HepG2 (cell line): ENCODE data around the gene FBXO39. TPM values are rescaled to one million over a fixed set of nuclear protein-coding genes. Genes with fewer than 3 reads are reported as not detected.
A peak's percentile ranks its signal among the peaks of the same experiment; 100 is the strongest.

ENCODE experiments used
- FOXM1 ChIP-seq: sonication (generic); formaldehyde crosslinking; IDR thresholded peaks from 2 replicates; pipeline ENCODE4 v1.5.0; 2020; ENCODE audit warnings: missing genetic modification reagents
- GABPB1 ChIP-seq: IDR thresholded peaks from 2 replicates; pipeline ENCODE4 v1.6.1; 2016; ENCODE audit warnings: mild to moderate bottlenecking, missing genetic modification reagents, moderate library complexity, missing compliant biosample characterization
- GTF2F1 ChIP-seq: fragments of 150-350 bp; IDR thresholded peaks from 2 replicates; pipeline ENCODE4 v1.6.1; 2014; ENCODE audit warnings: low read length
- IKZF4 ChIP-seq: sonication (generic); formaldehyde crosslinking; IDR thresholded peaks from 2 replicates; pipeline ENCODE4 v1.5.1; 2020; ENCODE audit warnings: borderline replicate concordance, mild to moderate bottlenecking, low read depth, missing genetic modification reagents; ENCODE audit errors: not compliant biosample characterization
- MAF1 ChIP-seq: sonication (generic); formaldehyde crosslinking; IDR thresholded peaks from 2 replicates; pipeline ENCODE4 v1.5.0; 2020; ENCODE audit warnings: missing genetic modification reagents, borderline replicate concordance
- NR2F2 ChIP-seq: IDR thresholded peaks from 2 replicates; pipeline ENCODE4 v1.6.1; 2012; ENCODE audit warnings: low read depth, inconsistent platforms, borderline replicate concordance
- NR2F6 ChIP-seq, 2 experiments: IDR thresholded peaks; 2 replicates each; pipeline ENCODE4 v1.6.1; 2016; ENCODE audit warnings: antibody characterized with exemption in 1 of 2, mild to moderate bottlenecking in 1 of 2
- PHB2 ChIP-seq: fragments of 450-650 bp; IDR thresholded peaks from 2 replicates; pipeline ENCODE4 v1.6.1; 2018; ENCODE audit not compliant: partially characterized antibody
- SRSF9 ChIP-seq: fragments of 200-400 bp; formaldehyde crosslinking; IDR thresholded peaks from 2 replicates; pipeline ENCODE4 v1.6.1; 2018; ENCODE audit warnings: borderline replicate concordance, mild to moderate bottlenecking, low read depth, low read length; ENCODE audit not compliant: insufficient read depth, poor library complexity, severe bottlenecking
- THAP11 ChIP-seq: IDR thresholded peaks from 2 replicates; pipeline ENCODE4 v1.6.1; 2016; ENCODE audit warnings: missing biosample characterization, missing genetic modification reagents
- ZFP41 ChIP-seq: sonication (generic); formaldehyde crosslinking; IDR thresholded peaks from 2 replicates; pipeline ENCODE4 v1.4.0; 2020; ENCODE audit warnings: mild to moderate bottlenecking, missing genetic modification reagents, borderline replicate concordance
- ZNF264 ChIP-seq: sonication (generic); formaldehyde crosslinking; IDR thresholded peaks from 2 replicates; pipeline ENCODE4 v1.4.0; 2020; ENCODE audit warnings: missing genetic modification reagents
- ZNF44 ChIP-seq: sonication (generic); formaldehyde crosslinking; IDR thresholded peaks from 2 replicates; pipeline ENCODE4 v1.5.1; 2020; ENCODE audit warnings: mild to moderate bottlenecking, missing genetic modification reagents
- ZNF549 ChIP-seq: sonication (generic); formaldehyde crosslinking; IDR thresholded peaks from 2 replicates; pipeline ENCODE4 v1.5.0; 2020; ENCODE audit warnings: missing genetic modification reagents
- ZNF563 ChIP-seq: sonication (generic); formaldehyde crosslinking; IDR thresholded peaks from 2 replicates; pipeline ENCODE4 v1.8.0; 2022; ENCODE audit warnings: mild to moderate bottlenecking, moderate library complexity, missing genetic modification reagents
- ZNF75D ChIP-seq: sonication (generic); formaldehyde crosslinking; IDR thresholded peaks from 2 replicates; pipeline ENCODE4 v1.8.1; 2023; ENCODE audit warnings: missing genetic modification reagents, mild to moderate bottlenecking, borderline replicate concordance
- polyA plus RNA-seq, 8 experiments: library from polyadenylated mRNA; depleted of rRNA in 3 of 8; stranded (reverse) in 7 of 8; unstranded in 1 of 8; fragments of >200 nt; fragmentation: Illumina TruSeq in 4 of 8; extraction: Trizol in 4 of 8; gene quantifications; 2 replicates each; pipeline versions ENCODE4 v1.2.1 to v1.2.3, GENCODE V29; 2011 to 2016; ENCODE audit warnings: low read depth in 4 of 8, missing spikeins in 1 of 8, mixed read lengths in 1 of 8; ENCODE audit not compliant: insufficient read depth in 1 of 8
- total RNA-seq, 5 experiments: library from RNA; depleted of rRNA; stranded (reverse); fragments of >200 nt; fragmentation: Illumina TruSeq; extraction: Trizol; gene quantifications; 2 replicates each; pipeline ENCODE4 v1.2.3, GENCODE V29; 2016; ENCODE audit warnings: low read depth in 1 of 5
- TF ChIP-seq, protein P1 (sequence below): sonication (generic); formaldehyde crosslinking; IDR thresholded peaks from 2 replicates; pipeline ENCODE4 v1.4.0; 2020; ENCODE audit warnings: missing genetic modification reagents
- TF ChIP-seq, protein P2 (sequence below): sonication (generic); formaldehyde crosslinking; IDR thresholded peaks from 2 replicates; pipeline ENCODE4 v1.5.0; 2020; ENCODE audit warnings: missing genetic modification reagents, mild to moderate bottlenecking, borderline replicate concordance
- TF ChIP-seq, protein P3 (sequence below): sonication (generic); formaldehyde crosslinking; IDR thresholded peaks from 2 replicates; pipeline ENCODE4 v1.4.0; 2020; ENCODE audit warnings: missing genetic modification reagents, borderline replicate concordance
- TF ChIP-seq, protein P4 (sequence below): conservative IDR thresholded peaks from 2 replicates; pipeline ENCODE4 v1.6.1; 2018; ENCODE audit warnings: missing genetic modification reagents
- TF ChIP-seq, protein P5 (sequence below): sonication (generic); formaldehyde crosslinking; IDR thresholded peaks from 2 replicates; pipeline ENCODE4 v1.5.1; 2020; ENCODE audit warnings: mild to moderate bottlenecking, missing genetic modification reagents, borderline replicate concordance

FBXO39 gene
- total and polyA plus RNA-seq, 2 of the 13 experiments (the other 11 are each of a cell fraction or from before 2014, with no cell fraction given) = 0.09 TPM; not detected in 1

DNA sequence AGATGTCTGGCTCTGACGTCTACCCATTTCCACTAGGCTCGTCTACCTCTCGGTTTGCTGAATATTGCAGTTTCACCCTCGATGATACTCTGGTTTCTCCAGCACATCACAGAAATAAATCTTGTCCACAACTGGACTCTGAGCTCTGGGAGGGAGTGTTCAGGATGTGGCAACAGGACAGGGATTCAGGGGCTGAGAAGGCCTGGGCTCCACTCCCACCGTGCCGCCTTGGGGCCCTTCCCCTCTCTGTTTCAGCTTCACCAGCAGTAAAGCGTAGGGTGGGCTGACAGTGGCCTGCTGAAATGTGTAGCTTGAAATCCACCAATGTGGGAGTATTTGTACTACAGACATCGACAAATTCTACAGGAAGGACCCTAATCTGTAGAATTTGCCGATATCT, 35.5 kb downstream of the FBXO39 start (continued):
- TF ChIP-seq, protein P1, sequence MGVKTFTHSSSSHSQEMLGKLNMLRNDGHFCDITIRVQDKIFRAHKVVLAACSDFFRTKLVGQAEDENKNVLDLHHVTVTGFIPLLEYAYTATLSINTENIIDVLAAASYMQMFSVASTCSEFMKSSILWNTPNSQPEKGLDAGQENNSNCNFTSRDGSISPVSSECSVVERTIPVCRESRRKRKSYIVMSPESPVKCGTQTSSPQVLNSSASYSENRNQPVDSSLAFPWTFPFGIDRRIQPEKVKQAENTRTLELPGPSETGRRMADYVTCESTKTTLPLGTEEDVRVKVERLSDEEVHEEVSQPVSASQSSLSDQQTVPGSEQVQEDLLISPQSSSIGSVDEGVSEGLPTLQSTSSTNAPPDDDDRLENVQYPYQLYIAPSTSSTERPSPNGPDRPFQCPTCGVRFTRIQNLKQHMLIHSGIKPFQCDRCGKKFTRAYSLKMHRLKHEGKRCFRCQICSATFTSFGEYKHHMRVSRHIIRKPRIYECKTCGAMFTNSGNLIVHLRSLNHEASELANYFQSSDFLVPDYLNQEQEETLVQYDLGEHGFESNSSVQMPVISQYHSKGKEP (CRISPR knock-in tag) = no peak
- TF ChIP-seq ZNF549 (CRISPR knock-in tag) = no peak
- TF ChIP-seq, protein P2, sequence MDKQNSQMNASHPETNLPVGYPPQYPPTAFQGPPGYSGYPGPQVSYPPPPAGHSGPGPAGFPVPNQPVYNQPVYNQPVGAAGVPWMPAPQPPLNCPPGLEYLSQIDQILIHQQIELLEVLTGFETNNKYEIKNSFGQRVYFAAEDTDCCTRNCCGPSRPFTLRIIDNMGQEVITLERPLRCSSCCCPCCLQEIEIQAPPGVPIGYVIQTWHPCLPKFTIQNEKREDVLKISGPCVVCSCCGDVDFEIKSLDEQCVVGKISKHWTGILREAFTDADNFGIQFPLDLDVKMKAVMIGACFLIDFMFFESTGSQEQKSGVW (CRISPR knock-in tag) = no peak
- TF ChIP-seq NR2F2 = no peak
- 0 out of 2 replicates have a peak, but pooled peaks have one; percentile 15 for TF ChIP-seq GABPB1
- no peak for TF ChIP-seq SRSF9
- TF ChIP-seq, protein P3, sequence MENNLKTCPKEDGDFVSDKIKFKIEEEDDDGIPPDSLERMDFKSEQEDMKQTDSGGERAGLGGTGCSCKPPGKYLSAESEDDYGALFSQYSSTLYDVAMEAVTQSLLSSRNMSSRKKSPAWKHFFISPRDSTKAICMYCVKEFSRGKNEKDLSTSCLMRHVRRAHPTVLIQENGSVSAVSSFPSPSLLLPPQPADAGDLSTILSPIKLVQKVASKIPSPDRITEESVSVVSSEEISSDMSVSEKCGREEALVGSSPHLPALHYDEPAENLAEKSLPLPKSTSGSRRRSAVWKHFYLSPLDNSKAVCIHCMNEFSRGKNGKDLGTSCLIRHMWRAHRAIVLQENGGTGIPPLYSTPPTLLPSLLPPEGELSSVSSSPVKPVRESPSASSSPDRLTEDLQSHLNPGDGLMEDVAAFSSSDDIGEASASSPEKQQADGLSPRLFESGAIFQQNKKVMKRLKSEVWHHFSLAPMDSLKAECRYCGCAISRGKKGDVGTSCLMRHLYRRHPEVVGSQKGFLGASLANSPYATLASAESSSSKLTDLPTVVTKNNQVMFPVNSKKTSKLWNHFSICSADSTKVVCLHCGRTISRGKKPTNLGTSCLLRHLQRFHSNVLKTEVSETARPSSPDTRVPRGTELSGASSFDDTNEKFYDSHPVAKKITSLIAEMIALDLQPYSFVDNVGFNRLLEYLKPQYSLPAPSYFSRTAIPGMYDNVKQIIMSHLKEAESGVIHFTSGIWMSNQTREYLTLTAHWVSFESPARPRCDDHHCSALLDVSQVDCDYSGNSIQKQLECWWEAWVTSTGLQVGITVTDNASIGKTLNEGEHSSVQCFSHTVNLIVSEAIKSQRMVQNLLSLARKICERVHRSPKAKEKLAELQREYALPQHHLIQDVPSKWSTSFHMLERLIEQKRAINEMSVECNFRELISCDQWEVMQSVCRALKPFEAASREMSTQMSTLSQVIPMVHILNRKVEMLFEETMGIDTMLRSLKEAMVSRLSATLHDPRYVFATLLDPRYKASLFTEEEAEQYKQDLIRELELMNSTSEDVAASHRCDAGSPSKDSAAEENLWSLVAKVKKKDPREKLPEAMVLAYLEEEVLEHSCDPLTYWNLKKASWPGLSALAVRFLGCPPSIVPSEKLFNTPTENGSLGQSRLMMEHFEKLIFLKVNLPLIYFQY (CRISPR knock-in tag) = no peak
- TF ChIP-seq, protein P4, sequence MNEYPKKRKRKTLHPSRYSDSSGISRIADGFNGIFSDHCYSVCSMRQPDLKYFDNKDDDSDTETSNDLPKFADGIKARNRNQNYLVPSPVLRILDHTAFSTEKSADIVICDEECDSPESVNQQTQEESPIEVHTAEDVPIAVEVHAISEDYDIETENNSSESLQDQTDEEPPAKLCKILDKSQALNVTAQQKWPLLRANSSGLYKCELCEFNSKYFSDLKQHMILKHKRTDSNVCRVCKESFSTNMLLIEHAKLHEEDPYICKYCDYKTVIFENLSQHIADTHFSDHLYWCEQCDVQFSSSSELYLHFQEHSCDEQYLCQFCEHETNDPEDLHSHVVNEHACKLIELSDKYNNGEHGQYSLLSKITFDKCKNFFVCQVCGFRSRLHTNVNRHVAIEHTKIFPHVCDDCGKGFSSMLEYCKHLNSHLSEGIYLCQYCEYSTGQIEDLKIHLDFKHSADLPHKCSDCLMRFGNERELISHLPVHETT (CRISPR knock-in tag) = no peak
- TF ChIP-seq IKZF4 = no peak
- no peak for TF ChIP-seq GTF2F1
- TF ChIP-seq ZFP41 (CRISPR knock-in tag) = no peak
- no peak for TF ChIP-seq NR2F6 (IDR thresholded peaks at IDR 0.05)
- TF ChIP-seq NR2F6 (CRISPR knock-in tag; IDR thresholded peaks at IDR 0.05) = no peak
- no peak for TF ChIP-seq ZNF75D (CRISPR knock-in tag)
- TF ChIP-seq ZNF44 = no peak
- no peak for TF ChIP-seq ZNF264 (CRISPR knock-in tag)
- no peak for TF ChIP-seq PHB2
- TF ChIP-seq MAF1 (CRISPR knock-in tag) = no peak
- TF ChIP-seq, protein P5, sequence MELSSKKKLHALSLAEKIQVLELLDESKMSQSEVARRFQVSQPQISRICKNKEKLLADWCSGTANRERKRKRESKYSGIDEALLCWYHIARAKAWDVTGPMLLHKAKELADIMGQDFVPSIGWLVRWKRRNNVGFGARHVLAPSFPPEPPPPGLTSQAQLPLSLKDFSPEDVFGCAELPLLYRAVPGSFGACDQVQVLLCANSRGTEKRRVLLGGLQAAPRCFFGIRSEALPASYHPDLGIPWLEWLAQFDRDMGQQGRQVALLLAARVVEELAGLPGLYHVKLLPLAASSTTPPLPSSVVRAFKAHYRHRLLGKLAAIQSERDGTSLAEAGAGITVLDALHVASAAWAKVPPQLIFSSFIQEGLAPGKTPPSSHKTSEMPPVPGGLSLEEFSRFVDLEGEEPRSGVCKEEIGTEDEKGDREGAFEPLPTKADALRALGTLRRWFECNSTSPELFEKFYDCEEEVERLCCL (CRISPR knock-in tag) = no peak
- TF ChIP-seq FOXM1 (CRISPR knock-in tag) = no peak
- TF ChIP-seq THAP11 (CRISPR knock-in tag) = no peak
- TF ChIP-seq ZNF563 = no peak
